Epithelial cell of esophagus (primary cell): Measurements from ENCODE around the gene B3GALT4.

Experiments
- DNase-seq: peaks from one replicate; pipeline ENCODE4 v3.0.0; 2010; ENCODE audit warnings: low read depth
- H3K4me3 ChIP-seq: 2 replicates; pipeline ENCODE4 v1.5.1; 2011; ENCODE audit warnings: mild to moderate bottlenecking, low read length, control low read depth
- TF ChIP-seq, protein P1 (sequence below): IDR thresholded peaks from 2 replicates; pipeline ENCODE4 v1.5.1; 2011; ENCODE audit warnings: low read depth, mild to moderate bottlenecking, low read length, control low read depth, inconsistent platforms; ENCODE audit not compliant: insufficient read depth; ENCODE audit errors: missing control alignments

Gene B3GALT4

DNA sequence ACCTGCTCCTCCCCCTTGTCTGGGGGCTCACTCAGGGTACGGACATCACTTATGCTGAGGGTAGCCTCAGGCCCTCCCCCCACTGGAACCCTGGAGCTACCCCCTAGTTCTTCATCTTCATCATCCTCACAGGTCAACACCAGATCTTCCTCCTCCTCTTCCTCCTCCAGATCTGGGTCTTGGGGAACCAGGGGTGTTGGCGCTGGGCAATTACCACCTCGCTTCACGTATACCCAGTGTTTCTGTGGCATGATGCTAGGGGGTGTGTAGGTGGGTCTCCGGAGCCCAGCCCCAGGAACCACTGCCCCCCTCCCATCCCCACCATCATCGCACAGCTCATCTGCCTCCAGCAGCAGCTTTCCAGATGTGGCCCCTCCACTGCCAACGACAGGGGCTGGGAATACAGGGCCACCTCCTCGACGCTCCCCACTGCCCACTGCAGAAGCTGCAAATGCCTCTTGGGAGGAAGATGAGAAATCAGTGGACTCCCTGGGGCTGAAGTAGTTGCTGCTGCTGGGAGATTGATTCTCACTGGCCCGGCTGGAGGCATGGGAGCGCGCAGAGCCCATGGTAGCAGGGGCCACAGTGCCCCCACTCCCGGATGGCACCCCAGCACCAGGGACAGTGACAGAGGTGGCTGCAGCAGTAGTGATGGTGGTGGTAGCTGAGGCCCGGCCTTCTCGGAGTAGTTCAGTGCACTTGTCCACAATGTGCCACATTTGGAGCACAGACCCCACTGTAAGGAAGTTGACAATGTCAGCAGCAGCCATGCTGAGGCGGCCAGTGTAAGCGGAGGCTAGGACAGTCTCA, 39.1 kb downstream of the B3GALT4 start:
- TF ChIP-seq, protein P1, sequence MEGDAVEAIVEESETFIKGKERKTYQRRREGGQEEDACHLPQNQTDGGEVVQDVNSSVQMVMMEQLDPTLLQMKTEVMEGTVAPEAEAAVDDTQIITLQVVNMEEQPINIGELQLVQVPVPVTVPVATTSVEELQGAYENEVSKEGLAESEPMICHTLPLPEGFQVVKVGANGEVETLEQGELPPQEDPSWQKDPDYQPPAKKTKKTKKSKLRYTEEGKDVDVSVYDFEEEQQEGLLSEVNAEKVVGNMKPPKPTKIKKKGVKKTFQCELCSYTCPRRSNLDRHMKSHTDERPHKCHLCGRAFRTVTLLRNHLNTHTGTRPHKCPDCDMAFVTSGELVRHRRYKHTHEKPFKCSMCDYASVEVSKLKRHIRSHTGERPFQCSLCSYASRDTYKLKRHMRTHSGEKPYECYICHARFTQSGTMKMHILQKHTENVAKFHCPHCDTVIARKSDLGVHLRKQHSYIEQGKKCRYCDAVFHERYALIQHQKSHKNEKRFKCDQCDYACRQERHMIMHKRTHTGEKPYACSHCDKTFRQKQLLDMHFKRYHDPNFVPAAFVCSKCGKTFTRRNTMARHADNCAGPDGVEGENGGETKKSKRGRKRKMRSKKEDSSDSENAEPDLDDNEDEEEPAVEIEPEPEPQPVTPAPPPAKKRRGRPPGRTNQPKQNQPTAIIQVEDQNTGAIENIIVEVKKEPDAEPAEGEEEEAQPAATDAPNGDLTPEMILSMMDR = no peak
- H3K4me3 ChIP-seq = no peak overlapping the region
- no peak for DNase-seq

DNA sequence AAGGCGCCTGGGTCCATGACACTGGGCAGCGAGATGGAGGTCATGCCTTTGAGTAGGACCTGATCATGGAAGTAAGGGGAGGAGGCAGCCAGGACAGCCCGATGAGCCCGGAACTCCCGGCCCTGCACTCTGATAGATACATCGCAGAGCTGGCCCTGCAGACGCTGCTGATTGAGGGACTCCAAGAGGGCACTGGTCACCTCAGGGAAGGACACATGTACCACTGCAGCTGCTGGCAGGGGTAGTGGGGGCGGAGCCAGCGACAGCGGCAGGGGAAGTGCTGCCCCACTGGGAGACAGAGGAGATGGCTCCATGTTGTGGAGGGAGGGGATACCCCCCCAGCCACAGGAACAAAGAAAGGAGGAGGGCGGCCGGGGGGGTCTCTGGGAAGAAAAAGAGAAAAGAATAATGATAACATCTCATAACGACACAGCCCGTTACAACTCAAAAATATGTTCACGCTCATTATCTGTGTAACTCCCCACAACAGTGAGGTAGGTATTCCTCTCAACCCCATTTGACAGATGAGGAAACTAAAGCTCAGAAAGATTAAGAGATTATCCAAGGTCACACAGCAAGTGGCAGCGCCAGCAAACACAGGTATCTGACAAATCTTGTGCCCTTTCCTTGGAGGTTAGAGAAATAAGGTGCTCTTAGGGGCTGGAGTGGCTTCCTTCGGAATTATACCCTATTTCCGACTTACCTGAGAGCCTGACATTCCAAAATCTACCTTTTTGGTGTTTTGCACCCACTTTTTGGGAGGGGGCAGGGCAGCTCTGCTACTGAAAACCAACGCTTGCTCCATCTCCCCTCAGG, 39.9 kb downstream of the B3GALT4 start:
- H3K4me3 ChIP-seq = peak overlapping the region; percentile 68
- TF ChIP-seq, protein P1 = no peak
- no peak for DNase-seq

DNA sequence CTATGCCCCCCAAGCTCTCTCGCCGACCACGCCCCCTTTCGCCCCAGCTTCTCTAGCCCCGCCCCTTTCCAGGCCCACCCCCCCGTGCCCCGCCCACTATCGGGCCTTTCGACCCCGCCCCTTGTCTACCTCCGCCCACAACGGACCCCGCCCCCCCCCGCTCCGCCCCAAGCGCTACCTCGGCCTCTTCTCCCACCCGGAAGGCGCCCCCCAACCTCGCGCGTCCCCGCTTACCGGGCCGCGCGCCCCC, 40.4 kb downstream of the B3GALT4 start:
- no peak for DNase-seq
- peak overlapping the region; percentile 68 for H3K4me3 ChIP-seq
- TF ChIP-seq, protein P1 = no peak

DNA sequence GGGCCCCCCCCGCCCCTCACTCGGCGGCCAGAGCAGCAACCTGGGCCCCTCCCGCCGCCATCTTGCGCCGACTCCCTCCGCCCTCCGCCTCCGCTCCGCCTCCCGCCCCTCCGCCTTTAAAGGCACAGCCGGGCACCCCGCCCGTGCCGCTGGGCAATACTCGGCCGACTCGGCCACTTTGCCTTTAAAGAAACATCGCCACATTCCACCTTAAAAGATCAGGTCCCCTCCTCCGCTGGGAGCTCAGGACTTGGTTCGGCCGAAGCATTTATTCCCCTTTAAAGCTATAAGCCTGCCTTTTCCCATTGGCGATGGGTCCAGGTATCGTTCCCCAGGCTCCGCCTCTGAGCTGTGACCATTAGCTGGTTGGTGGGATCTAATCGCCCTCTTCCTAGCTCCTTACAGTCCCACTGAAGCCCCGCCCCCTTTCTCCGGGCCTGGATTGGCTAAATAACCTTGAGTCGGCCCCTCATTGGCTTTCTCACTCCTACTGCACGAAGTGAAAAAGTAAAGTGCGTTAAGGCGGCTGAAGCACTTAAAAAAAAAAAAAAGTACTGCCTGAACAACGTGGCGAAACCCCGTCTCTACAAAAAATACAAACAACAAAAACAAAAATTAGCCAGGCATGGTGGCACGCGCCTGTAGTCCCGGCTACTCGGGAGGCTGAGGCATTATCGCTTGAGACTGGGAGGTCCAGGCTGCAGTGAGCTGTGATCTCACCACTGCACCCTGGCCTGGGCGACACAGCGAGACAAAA, 40.9 kb downstream of the B3GALT4 start, which contains the start of gene ZBTB22:
ZBTB22 (minus strand) TSS at position 76 of the 757 bp plus-strand sequence. CDS start 828 bp downstream, outside the sequence.
- TF ChIP-seq, protein P1 = no peak
- peak within 1 kb of the TSS; percentile 68 for H3K4me3 ChIP-seq
- DNase-seq = peak; percentile 100

DNA sequence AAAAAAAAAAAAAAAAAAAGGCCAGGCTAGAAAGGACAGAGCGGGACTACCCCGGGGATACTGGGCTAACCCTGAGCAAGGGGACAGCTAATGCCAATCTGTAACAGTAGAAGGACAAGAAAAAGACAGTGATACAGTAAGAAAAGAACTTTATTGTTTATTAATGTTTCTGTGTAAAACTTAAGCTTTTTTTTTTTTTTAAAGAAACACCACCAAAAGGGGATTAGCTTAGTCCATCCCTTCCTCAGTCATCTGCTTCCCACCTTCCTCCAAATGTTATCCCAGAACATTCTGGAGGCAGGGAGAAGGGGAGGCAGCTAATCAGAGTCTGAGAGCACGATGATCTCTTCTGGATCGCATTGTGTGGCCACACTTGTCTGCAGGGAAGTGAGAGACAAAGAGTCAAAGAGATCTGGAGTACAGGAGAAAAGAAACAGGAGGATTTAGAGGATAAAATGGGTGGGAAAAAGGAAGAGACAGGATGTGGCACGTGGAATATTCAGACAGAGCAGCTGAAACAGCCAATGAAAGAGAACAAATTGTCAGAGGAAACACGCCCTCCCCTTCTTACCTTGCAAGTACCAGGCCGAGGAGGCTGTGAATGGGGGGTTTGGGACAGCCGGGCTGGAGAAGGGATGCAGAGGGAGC, 41.6 kb downstream of the B3GALT4 start:
- peak overlapping the region; percentile 68 for H3K4me3 ChIP-seq
- no peak for DNase-seq
- TF ChIP-seq, protein P1 = no peak

DNA sequence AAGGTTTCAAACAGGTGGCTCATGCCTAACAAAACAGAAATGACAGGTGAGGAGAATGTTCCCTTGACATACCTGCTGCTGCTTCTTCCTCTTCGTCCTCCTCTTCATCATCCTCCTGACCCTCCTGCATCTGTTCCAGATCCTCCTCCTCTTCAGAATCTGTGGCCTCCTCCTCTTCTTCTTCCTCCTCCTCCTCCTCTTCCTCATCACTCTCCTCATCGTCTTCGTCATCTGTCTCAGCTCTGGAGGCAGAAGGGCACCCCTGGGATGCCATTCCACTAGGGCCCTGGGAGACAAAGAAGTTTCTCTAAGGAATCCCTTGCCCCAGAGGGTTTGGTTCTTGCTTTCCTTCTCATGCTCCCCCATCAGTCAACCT, 43.0 kb downstream of the B3GALT4 start:
- no peak overlapping the region for H3K4me3 ChIP-seq
- no peak for DNase-seq
- TF ChIP-seq, protein P1 = no peak
